IPS-NIHi11 (cell line): ENCODE results near the gene NCAM2.
A peak's percentile ranks its signal among the peaks of the same experiment; 100 is the strongest.

Source experiments
- DNase-seq: peaks from one replicate; pipeline ENCODE4 v3.0.0; 2012; ENCODE audit warnings: mixed read lengths, low spot score

The NCAM2 gene

DNA sequence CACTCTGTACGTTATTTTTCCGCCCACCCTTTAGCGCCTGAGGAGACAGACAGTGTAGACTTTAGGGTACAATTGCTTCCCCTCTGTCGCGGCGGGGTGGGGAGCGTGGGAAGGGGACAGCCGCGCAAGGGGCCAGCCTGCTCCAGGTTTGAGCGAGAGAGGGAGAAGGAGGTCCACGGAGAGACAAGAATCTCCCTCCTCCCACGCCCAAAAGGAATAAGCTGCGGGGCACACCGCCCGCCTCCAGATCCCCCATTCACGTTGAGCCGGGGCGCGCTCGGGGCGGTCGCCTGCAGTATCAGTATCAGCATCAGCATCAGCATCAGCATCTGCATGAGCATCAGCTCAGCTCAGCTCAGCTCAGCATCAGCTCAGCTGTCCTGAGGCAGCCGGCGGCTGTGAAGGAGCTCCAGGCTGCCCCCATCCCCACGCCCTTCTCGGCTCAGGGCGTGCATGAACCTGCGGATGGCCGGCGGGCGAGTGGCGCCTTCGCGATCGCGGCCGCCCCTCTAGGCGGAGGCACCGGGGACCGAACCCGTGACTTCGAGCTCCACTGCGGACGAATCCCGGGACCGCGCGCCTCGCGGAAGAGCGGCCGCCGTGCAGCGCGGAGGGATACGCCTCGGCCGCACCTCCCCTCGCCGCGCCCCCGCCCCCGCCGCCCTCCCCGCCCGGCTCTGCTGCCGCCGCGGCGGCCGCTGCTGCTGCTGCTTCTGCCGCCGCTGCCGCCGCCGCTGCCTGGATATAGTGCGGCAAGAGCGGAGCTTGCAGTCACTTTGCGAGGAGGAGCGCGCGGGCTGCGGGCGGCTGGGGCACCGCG lies at the start of gene NCAM2:
Gene NCAM2 (plus strand): TSS at position 774 of the 820 bp plus-strand sequence.
- peak; percentile 85 for DNase-seq

DNA sequence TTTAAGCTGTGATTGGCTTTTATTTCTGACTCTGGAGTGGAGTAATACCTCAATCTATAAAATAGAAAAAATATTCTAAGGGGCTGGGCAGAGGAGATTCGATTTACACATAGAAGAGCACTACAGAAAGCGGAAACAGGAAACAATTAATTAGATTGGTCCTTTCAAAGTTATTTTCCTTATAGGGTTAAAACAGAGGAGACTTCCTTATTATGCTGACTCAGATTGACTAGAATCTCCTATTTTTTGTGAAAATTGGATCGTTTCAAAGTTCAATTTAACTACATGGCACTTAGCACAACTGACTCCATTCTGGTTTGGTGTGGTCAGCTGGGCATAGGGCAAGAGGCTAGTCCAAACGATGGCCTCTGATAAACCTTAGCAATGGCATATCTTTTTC lies 48.3 kb upstream of the NCAM2 start:
- DNase-seq, result no peak

DNA sequence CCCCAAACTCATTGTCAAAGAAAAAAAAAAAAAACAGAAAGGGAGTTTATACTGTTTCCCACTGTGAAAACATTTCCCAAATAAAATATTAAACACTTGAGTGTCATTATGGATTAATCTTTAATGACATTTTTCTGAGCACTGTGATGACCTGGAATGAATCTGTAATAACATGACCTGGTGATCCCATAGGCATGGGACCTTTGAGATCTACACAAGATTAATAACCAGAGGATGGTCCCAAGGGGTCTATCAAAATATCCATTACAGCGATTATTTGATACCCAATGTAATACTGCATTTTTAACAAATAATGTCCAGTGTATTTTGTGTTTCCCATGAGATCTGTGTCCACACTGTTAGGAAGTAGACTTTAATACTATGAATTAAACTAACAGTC lies 32.4 kb upstream of the NCAM2 start:
- no peak for DNase-seq

DNA sequence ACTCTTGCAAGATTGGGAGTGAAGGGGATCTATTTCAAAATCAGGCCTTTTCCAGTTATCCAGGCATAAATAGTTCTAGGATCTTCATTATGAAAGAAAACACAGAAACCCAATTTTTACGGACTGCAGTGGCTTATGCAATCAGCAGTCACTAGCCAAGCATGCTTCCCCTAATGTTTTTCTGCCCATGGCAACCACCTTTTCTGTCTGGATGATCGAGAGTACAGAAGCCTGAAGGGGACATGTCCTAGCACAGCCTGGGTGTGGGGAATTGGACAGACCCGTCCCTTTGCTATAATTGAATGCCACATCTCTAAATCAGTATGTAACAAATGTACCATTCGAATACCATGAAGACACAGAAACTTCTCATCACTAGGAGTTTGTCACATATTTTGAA lies 29.8 kb upstream of the NCAM2 start:
- no peak for DNase-seq

DNA sequence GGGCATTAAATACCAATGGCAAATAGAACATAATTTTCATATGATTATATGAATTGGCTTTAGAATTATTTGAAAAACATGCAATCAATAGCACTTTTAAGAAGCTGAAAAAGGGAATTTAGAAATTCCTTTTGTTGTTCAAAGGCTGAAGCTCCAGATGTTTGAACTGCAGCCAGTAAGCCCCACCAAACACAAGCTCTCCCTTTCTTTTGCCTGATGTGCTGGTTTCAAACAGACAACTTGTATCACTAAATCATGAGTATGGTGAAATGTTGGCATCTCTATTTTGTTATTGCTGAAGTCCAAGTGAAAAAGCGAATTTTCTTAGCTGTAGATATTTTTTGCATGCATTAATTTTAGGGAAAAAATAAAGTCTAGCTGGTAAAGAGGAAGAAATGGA lies 27.5 kb upstream of the NCAM2 start:
- no peak for DNase-seq

DNA sequence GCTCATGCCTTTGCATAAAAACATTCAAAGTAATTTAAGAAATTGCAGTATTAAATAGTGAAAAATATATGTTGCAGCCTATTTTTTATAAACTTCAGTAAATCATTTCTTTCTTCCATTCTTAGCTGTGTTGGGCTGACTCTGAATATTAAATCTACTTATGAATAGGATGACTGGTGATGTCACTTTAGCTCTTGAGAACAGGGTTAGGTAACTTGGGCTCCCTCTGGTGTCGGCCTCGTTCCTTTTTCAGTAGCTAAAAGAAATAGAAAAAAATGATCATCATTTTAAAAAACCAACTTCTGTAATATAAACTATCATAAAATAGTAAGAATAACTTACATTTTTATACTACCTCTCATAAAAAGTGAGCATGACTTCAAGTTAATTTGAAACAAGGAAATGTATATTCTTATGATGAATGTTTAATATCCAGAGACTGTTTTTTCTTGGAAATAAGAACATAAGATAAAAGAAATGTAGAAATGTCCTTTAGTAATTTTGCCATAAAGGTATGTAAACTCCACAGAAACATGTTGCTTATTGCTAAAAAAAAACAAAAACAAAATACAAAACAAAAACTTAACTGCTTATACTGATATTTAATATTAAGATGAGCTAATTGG lies 26.8 kb upstream of the NCAM2 start:
- peak; percentile 53 for DNase-seq

DNA sequence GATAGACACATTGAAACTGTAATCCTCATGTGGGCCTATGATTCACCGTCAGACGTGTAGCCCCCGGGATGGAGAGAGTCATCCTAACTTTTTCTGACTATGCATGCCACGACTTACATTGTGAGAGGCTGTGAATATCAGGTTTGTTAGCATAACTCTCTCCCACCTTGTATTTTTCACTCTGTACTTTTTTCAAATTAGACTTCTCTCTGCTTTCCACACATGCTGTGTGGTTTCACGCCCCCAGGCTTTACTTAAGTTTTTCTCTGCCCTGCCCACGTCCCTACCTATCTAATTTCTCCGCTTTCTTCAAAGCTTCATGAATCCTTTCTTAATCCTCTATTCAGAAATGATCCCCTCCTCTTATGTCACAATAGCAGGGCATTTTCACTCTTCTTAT lies 3.4 kb upstream of the NCAM2 start:
- no peak for DNase-seq

DNA sequence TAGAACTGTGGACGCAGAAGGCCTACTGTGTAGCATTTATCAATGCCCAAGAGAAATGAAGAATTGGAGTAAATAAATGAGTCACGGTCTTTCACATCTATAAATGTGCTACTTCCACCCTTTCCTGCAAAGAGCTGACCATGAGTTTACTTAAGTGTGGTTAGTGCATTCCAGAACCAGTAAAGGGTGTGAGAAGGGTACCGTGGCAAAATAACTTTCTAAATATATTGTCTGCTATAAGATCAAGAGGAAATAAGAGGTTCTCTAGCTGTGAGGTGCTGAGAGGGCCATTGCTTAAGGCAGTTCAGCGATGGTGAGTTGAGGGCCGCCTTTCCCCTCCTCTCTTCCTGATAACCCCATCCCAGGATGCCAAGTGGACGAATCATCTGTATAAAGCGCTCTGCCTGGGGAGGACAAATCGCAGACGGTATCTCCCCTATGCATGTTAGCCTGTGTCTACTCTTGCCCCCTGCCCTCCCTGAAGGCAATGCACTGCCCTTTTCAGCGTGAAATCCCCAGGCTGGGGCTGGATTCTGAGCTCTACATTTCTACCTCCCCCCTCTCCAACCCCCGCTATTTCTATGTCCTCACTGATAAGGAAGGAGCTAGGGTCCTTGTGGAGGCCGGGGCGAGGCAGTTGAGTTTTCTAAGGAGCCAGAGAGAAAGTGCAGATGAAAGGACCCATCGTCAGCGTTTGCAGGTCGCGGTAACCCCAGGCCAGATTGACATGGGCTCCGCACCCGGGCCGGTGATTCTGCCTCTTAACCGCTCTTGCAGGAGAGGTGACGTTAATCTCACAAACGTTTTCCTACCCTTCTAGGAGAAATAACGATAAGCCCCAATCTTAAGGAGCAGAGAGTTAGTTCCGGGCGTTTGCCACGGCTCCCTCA lies 1.5 kb upstream of the NCAM2 start:
- DNase-seq, result no peak

DNA sequence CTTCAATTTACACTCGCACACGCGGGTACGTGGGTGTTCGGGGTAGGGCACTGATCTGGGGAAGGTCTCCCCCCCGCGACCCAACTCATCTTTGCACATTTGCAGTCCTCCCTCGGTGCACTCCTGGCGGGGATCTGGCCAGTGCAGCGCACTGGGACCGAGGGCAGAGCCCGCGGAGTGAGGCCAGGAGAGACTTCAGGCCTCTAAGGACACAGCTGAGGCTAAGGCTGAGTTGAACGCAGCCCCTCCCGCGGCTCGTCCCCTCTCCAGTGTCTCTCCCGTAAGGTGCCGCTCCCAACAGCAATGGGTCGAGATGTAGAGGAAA lies 936 bp upstream of the NCAM2 start:
- no peak for DNase-seq

DNA sequence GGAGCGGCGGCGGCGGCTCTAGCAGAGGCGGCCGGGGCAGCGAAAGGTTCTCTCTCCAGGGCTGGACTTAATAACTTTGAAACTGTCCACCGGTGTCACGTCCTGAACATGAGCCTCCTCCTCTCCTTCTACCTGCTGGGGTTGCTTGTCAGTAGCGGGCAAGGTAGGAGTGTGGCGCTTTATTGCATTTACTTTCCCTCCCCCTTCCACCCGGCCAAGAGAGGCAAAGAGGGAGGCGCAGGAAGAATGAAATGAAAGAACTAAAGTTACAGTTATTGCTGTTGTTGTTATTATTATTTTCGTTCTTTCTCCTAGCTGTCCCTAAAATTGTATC lies 214 bp downstream of the NCAM2 start:
- no peak for DNase-seq

DNA sequence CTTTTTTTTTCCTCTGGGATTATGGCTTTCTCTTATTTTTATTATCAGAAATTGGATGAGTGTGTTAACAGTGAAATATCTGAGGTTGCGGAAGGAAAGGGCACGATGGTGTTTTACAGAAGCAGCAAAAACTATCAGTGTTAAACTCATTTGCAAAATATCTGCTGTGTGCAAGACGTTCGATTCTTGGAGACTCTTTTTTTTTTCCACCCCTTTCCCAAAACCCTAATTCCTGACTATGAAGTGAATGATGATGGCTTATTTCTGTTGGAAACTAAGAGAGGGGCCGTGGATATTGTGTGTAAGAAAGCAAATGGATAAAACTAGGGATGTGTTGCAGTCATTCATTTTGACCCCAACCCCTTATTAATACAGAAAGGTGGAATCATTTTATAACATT lies 677 bp downstream of the NCAM2 start:
- DNase-seq, result no peak

DNA sequence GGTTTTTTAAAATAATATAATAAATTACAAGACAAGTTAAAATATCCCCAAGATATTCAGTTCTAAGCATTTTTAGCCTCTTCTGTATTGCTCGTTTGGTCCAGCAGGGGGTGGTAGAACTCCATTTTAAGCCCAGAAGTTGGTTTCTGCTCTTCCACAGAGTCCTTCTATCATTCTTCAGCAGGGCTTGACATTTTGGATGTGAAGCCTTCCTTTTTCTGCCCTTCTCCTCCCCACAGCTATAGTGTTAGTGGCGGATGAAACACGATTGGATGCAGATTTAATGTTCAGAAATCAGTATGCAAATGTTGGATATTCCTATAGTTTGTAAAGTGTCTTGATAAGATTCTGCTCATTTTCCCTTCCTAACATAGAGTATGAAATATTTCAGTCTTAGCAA lies 1.4 kb downstream of the NCAM2 start:
- DNase-seq, result peak; percentile 53

DNA sequence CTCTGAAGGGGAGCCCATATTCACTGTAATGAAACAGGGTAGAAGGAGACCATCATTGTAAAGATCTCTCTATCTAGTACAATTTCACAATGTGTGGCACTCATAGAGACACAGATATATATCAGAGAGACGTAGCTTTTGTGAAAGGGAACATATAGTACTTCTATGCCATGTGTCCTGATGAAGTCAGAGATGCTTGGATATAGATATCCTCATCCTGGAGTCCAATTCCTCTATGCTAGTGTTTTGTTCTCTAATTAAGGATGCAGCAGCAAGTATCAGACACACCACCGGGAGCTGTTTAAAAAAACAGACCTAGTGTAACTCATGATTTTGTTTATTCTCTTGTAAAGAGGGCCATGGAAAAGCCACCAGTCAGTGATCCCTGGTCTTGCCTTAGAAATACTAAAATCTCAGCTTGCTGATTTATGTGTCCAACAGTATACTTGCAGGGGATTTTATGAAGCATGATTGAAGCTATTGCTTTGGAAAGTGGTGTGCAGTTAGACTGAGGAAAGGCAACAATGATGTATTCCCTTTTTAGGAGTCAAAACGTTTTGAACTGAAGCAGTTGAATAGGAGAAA lies 2.5 kb downstream of the NCAM2 start:
- no peak for DNase-seq

DNA sequence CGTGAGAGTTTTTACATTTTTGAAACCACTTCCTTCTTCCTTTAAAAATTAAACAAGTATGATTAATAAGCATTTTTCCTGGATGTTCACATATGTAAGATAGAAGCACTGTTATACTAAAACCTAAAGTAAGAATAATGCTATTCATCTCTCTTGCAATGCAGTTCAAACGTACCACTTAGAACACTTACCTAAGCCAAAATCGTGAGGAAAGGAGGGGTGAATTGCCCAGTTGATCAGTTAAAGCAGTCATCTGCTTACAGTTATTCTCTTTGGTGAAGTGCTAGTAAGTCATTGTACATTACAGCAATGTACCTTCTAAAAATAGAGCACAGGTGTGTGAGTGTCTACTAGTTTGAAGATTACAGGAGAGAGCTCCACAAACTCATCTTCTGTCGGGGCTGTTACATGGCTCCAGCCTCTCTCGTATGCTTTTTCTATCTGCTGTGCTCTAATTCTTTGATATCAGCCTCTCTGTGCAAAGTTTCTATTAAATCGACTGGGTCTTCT lies 3.4 kb downstream of the NCAM2 start:
- DNase-seq, result no peak

DNA sequence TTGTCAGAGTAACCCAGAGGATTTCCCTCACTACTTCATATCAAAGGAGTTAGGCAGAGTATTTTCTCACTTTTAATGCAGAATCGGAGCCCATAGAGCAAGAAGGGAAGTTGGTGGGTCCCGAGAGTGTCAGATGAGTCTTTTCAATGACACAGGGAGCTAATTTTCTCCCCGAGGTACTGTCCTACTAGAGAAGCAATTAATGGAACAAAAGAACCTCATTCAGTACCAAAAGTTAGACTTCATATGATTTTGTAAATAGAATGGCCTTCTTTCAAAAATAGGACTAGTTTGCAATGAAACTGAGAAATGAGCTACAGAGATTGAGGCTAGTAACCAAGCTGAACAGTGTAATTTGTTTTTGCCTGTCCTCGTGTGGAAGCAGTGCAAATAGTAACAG lies 3.9 kb downstream of the NCAM2 start:
- DNase-seq, result no peak

DNA sequence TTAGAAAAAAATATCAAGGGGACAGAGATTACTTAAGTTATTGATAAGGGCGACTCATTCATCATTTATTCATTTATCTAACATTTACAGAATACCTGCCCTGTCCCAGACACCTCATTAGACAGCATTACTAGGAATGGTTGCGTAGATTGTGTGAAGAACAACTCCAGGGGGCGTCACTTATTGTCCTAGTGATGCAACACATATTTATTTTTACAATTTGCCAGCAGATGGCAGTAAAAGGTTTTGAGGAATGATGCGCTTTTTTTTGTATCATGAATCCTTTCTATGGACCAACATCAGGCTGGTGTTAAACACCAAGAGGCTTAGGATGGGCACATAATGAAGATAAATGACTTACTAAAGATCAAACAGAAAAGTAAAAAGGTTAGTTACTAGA lies 5.5 kb downstream of the NCAM2 start:
- DNase-seq, result peak; percentile 30

DNA sequence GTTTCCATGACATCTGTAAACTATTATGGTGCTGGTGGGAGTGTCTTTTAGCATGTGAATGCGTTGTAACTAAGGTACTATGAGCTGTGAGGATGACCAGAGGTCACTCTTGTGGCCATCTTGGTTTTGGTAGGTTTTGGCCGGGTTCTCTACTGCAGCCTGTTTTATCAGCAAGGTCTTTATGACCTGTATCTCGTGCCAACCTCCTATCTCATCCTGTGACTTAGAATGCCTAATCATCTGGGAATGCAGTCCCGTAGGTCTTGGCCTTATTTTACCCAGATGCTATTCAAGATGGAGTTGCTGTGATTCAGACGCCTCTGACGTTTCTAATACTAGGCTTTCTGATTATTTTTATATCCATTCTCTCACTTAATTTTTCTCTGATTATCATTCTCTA lies 9.4 kb downstream of the NCAM2 start:
- no peak for DNase-seq

DNA sequence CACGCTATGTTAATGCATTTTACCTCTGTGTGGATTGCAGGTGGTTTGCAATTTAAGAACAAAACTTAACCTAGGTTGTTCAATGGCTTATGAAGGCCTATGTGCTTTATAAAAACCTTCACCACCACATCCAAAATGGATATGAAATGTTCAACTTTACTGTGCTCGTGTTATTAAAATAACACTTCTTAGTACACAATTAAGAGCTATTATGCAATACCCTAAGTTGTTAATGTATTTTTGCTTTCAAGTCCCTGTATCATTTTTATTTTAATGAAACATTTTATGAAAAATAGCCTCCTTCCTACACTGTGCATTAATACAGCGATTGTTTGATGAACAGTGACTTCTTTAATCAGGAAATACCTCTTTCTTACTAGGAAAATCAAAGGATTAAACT lies 12.0 kb downstream of the NCAM2 start:
- no peak for DNase-seq

DNA sequence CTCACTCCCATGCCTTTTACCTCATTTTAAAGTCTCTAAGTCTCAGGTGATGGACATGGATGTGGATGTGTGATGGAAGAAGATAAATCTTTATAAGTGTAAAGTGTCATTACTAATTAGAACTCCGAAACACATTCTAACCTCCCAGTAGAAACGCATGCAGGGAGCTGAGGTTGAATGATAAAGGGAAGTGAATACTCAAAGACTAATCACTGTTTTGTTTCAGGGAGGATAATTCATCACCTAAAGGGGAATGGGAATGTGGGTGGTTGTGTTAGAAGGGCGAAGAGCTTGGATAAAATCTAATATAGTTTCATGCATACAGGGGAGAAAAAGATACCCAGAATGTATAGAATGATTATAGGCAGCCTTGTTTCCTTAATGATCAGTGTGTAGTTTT lies 12.5 kb downstream of the NCAM2 start:
- no peak for DNase-seq

DNA sequence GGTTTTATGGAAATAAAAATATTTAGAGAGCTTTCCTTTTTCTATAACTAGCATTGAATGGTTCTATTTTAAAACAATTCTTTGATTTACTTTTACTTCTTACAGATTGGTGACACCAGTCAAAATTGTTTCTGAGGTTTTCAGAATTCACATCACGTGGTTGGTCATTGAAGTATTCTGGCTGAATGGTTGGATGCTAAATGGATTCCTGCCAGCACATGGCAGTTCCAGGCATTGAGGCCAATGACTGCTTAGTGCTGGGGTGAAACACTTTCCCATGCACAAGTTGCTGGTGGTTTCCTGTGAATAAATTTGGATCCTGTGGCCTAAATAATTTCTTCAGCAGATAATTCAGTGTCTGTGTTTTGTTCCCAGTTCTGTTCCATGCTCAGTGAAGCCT lies 20.6 kb downstream of the NCAM2 start:
- no peak for DNase-seq

DNA sequence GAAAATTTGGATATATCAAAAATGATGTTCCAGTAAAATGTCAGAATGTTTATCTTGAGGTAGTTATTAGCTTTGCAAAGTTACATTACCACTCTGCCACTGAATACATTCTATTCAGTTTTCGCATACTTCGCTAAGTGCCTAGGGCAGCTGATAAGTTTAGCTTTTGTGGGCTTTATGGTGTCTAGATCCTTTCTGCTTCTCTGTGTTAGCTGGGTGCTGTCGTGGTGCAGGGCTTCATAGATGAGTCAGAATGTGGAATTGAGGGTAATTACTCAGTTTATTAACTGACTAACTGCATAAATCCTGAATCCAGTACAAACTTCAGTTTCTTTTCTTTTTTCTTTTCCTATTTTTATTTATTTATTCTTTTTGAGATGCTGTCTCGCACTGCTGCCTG lies 21.5 kb downstream of the NCAM2 start:
- no peak for DNase-seq

DNA sequence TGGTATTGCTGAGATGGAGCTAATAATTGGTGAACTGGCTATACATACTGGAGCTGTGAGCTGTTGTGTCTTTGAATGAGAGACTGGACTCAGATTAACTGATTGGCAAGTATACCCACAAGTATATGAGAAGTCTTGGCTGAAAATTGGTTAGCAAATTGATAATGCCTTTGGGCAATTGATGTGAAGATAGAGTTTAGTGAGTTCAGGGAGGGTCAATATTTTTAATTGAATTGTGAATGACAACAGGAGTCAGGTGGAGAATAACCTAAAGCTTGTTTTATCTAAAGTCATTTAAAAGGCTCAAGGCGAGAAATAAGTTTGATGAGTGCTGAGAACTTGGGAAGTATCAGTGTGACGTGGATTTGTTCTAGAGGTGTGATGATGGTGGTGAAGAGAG lies 27.5 kb downstream of the NCAM2 start:
- no peak for DNase-seq
